Stimulated activated naive CD8-positive, alpha-beta T cell treated with anti-CD3 and anti-CD28 coated beads, Interleukin-15, Interleukin-2, amounts not matched to agents 100 U/mL and 50 U/mL, for 24 hours (primary cell): ENCODE results near the gene AMZ1.
"Not testable (repeated sequence)": the region's sequence is repeated elsewhere in the genome, so short reads cannot be mapped to it uniquely, and the experiment has no call there.

Source experiments
- ATAC-seq: fragments of 150-1000 bp; cut with Tn5 transposase; one replicate; pipeline ENCODE4 v1.10.0; 2021
- DNase-seq: peaks from one replicate; pipeline ENCODE4 v3.0.0; 2021

AMZ1 gene

DNA sequence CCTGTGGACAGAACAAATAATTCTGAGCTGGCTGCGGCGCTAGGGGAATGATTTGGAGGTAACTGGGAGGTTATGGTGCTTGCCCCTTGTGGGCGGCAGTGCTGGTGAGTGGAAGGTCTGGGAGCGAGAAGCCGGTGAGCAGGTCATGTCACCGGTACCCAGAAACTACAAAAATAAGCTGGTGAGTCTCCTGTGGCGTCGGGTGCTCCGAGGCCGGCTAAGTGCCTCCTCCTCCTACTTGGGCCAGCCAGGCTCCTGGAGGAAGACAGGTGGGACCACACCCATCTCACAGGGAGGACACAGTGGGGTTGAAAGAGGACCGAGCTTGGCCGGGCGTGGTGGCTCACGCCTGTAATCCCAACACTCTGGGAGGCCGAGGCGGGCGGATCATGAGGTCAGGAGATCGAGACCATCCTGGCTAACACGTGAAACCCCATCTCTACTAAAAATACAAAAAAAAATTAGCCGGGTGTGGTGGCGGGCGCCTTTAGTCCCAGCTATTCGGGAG, 4.0 kb downstream of the AMZ1 start:
- ATAC-seq, DNase-seq: not testable (repeated sequence)

DNA sequence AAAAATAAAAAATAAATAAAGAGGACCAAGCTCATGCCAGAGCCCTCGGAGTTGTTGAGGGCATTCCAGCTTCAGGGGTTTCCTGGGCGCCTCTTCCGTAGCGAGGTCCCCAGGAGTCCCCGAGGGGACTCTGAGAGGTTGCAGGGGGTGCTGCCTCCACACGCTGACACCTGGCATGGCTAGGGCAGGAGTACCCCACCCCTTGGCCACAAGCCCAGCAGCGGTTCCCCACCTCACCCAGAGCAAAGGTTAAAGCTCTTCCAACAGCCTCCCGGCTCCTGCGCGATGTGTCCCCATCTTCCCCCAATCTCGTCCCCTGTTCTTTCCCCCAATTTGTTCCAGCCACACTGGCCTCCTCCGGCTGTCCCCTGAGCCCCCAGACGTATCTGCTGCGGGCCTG, 4.5 kb downstream of the AMZ1 start:
- DNase-seq, result no peak
- no peak for ATAC-seq

DNA sequence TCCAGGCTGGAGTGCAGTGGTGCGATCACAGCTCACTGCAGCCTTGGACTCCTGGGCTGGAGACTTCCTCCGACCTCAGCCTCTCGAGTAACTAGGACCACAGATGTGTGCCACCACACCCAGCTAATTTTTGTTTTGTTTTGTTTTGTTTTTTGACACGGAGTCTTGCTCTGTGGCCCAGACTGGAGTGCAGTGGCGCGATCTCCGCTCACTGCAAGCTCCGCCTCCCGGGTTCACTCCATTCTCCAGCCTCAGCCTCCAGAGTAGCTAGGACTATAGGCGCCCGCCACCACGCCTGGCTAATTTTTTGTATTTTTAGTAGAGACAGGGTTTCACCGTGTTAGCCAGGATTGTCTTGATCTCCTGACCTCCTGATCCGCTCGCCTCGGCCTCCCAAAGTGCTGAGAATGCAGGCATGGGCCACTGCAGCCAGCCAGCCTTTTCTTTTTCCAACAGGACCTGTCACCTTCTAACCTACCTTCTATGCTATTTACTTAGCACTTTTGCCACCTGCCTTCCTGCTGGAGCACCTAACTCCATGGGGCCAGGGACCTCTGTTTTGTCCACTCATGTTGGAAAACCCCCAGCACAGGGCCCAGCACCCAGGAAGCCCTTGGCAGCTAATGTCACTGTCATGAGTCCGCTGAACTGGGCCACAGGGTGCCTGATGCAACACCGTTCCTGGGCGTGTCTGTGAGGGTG, 5.6 kb downstream of the AMZ1 start:
- ATAC-seq, DNase-seq: not testable (repeated sequence)

DNA sequence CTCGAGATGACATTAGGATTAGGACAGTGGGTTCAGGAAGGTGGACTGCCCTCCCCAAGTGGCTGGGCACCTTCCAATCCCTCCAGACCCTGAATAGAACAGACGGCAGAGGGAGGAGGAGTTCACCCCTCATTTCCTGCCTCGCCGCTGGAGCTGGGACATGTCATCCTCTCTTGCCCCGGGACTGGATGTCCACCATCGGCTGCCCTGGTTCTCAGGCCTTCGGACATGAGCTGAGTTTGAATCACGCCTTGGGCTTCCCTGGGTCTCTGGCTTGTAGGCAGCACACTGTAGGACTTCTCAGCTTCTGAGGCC, 6.1 kb downstream of the AMZ1 start:
- ATAC-seq, DNase-seq: not testable (repeated sequence)

DNA sequence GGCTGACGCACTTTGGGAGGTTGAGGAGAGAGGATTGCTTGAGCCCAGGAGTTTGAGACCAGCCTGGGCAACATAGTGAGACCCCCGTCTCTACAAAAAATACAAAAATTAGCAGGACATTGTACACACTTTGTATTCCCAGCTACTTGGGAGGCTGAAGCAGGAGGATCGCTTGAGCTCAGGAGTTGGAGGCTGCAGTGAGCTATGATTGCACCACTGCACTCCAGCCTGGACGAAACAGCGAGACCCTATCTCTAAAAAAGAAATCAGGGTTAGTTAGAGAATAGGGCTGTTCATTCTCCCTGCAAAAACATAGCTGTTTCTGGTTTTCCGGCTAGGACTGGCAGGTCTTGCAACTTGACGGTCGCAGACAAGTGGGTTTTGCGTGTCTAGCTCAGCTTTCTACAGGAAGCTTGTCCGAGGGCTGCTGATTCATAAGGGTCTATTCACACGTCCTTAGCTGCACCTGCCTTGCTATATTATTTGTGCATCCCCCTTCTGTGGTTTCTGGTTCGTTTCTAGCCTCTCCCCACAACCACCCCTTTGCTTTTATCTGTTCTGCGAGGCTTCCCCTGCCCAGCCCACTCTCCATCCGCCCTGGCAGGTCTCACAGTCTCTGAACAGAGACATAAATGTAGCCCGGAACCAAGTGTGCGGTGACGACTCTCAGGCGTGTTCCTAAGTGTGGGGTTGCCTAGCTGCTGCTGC, 10.7 kb downstream of the AMZ1 start:
- DNase-seq, result peak; percentile 71
- ATAC-seq, result peak; percentile 91

DNA sequence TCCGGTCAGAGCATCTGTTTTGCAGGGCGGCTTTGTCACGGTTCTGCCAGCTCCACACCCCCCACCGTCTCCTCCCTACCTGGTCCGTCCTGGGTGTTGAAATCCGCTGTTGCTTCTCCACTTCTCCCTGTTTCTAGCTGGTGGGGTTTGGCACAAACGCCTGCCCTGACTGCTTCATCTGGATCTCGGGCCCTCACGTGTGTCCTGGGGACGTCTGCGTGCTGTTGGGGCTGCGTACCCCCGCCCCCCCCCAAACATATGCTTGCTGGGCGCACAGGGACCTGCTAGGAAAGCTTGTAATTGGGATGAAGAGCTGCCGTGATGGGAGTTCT, 11.3 kb downstream of the AMZ1 start:
- ATAC-seq (no peak), DNase-seq (no peak)

DNA sequence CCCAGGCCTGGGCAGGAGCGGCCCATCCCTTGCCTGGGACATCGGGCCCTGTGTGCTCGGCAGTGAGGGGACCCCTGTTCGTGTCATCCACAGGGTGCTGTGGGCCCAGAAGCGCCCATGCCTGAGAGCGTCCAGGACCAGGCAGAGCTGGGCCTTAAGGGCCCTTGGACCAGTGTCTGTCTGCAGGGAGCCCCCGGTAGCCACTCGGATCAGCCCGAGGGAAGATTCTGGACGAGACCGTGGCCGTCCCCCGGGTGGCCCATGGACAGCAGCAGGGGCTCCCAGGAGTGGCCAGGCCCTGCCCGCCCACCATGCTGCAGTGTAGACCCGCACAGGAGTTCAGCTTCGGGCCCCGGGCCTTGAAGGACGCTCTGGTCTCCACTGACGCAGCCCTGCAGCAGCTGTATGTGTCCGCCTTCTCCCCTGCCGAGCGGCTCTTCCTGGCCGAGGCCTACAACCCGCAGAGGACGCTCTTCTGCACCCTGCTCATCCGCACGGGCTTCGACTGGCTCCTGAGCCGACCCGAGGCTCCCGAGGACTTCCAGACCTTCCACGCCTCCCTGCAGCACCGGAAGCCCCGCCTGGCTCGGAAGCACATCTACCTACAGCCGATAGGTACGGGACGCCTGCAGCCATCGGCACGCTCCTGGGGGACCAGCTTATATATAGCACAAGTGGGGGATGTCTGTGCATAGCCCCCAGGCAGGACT, 12.3 kb downstream of the AMZ1 start:
- ATAC-seq (no peak), DNase-seq (no peak)

DNA sequence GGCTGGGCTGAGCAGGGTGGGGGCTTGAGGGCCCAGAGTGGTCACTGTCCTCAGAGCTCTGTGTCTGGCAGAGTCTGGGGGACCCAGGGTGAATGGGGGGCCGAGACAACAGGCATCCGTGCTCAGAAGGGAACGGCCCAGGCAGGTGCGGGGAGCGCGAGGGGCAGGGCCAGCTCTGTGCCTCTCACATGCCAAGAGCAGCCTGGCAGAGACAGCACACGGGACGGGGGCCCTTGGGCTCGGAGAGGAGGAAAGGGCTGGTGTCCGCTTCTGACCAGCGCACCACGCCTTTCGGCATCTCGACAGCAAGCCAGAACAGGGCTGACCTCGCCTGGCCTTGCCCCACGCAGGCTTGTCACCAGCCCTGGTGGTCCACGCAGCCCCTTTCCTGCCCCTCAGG, 13.4 kb downstream of the AMZ1 start:
- ATAC-seq, result no peak
- DNase-seq, result no peak

DNA sequence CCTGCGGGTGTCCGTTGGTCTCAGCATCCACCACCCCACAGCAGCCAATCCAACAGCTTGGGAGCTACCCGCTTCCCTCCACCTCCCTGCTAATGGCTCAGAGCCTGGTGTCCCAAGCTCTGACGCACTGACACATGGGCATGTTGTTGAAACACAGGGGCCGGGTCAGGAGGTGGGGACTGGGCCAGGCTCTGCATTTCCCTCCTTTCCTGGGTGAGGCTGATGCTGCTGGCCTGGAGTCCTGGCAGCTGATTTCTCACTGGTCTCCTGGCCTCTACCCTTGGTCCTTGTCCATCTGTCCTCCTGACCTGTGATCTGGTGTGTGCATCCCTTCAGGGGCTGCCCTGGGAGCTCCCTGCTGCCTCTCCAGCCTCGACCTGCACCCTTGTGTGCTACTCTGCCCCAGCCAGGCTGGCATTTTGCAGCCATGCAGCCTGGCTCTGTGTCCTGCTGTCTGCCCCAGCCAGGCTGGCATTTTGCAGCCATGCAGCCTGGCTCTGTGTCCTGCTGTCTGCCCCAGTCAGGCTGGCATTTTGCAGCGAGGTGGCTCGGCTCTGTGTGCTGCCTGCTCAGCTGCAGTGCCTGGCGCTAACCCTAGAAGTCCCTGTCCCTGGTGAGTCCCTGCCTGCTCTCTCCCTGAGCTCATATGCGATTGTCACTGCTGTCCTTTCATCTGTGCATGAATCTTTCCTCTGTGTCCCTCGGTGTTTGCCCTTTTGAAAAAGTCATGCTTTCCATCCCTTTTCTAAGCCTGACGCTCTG, 14.0 kb downstream of the AMZ1 start:
- DNase-seq, result no peak

DNA sequence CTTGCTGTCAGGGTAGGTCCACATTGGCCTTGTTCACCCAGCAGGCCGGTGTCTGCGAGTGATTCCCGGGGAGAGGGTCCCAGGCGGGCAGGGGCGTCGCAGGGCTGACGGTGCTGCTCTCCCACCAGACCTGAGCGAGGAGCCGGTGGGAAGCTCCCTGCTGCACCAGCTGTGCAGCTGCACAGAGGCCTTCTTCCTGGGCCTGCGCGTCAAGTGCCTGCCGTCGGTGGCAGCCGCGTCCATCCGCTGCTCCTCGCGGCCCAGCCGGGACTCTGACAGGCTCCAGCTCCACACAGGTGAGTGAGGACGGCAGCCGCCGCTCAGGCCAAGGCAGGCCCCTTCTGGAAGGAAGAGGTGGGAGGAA, 14.6 kb downstream of the AMZ1 start:
- ATAC-seq (no peak), DNase-seq (no peak)

More for the DNA sequence above, 14.0 kb downstream of the AMZ1 start:
- ATAC-seq, result no peak

DNA sequence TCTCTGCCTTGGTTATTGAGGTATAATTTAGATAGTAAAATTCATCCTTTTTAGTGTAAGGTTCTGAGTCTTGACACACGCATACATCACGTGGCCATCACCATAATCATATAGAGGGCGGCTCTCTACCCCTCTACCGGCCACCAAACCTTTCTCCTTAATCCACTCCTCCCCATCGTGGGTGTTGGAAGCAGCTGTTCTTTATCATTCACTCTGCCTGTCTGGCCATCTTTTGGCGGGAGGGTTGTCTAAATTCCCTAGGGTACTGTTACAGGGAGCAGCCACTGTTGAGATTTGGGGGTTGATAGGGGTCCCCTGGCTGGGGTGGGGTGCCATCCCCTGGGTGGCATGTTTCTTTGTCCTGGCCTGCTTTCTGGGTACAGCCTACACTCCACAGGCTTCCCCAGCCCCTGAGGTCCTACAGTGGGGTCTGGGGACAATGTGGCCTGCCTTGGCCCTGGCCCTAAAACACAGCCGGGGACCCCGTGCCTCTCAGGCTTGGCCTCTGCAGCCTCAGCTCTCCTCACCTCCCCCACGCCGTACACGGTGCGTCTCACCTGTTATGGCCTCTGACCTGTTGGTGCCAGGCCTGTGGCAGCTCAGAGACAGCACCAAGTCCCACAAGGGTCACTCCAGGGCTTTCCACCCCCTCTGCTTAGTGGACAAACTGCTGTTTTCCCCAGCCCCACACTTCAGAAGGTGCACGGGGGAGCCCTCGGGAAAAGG, 17.5 kb downstream of the AMZ1 start:
- ATAC-seq, result no peak
- no peak for DNase-seq

DNA sequence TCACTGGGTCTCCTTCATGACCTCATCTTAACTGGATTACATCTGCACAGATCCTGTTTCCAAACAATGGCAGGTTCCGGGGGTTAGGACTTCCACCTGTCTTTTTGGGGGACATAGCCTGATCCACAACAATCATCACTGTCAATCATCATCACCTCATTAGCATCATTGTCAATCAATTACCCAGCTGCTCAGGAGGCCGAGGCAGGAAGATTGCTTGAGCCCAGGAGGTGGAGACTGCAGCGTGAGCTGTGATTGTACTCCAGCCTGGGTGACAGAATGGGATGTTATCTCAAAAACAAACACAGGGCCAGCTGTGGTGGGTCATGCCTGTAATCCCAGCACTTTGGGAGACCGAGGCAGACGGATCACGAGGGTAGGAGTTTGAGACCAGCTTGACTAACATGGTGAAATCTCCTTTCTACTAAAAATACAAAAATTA, 18.7 kb downstream of the AMZ1 start:
- ATAC-seq (no peak), DNase-seq (no peak)

DNA sequence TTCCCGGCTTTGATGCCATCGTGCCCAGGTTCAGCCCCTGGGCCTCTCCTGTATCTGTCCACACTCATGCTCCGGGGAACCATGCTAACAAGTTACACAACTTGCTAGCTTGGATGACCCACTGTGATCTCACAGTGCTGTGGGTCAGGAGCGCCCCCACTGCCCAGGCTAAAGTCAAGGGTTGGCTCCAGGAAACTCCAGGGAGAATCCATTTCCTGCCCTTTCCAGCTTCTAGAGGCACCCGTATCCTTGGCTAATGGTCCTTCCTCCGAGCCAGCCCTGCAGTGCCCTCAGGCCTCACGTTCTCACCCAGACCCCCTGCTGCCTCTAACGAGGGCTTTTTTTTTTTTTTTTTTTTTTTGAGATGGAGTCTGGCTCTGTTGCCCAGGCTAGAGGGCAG, 19.5 kb downstream of the AMZ1 start:
- ATAC-seq, result no peak
- no peak for DNase-seq

DNA sequence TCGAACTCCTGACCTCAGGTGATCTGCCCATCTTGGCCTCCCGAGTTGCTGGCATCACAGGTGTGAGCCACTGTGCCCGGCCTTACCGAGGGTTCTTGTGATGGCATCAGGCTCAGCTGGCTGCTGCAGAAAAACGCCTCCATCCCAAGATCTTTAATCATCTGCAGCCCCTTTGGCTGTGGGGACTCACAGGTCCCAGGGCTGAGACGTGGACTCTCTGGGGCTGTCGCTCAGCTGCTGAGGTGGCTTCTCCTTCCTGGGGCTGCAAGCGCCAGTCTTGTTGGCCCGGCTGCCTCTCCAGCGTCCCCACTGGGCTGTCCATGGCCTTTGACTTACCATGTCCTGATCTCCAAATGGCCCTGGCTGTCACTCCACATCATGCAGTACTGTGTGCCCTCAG, 20.0 kb downstream of the AMZ1 start:
- DNase-seq (no peak), ATAC-seq (no peak)

DNA sequence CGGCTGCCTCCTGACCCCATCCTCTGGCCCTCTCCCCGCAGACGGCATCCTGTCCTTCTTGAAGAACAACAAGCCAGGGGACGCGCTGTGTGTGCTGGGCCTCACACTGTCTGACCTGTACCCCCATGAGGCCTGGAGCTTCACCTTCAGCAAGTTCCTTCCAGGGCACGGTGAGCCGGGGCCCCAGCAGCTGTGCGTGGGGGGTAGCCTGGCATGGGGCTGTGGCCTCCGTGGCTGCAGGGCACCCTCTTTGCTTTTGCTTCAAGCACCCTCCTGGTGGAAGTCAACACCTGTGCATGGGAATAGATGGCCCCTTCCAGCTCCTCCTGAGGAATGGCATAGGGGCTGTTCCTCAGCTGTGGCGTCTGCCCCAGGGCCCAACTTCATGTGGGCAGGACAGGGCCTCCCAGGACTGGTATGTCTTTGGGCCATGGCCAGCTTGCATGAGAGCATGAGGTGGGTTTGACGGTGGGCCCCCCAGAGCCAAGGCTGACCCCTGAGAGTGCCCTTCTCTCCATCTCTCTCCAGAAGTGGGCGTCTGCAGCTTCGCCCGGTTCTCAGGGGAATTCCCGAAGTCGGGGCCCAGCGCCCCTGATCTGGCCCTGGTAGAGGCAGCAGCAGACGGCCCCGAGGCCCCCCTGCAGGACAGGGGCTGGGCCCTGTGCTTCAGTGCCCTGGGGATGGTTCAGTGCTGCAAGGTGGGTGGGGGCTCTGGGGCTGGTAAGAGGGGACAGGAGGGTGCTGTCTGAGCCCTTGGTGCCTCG, 20.7 kb downstream of the AMZ1 start:
- no peak for DNase-seq

DNA sequence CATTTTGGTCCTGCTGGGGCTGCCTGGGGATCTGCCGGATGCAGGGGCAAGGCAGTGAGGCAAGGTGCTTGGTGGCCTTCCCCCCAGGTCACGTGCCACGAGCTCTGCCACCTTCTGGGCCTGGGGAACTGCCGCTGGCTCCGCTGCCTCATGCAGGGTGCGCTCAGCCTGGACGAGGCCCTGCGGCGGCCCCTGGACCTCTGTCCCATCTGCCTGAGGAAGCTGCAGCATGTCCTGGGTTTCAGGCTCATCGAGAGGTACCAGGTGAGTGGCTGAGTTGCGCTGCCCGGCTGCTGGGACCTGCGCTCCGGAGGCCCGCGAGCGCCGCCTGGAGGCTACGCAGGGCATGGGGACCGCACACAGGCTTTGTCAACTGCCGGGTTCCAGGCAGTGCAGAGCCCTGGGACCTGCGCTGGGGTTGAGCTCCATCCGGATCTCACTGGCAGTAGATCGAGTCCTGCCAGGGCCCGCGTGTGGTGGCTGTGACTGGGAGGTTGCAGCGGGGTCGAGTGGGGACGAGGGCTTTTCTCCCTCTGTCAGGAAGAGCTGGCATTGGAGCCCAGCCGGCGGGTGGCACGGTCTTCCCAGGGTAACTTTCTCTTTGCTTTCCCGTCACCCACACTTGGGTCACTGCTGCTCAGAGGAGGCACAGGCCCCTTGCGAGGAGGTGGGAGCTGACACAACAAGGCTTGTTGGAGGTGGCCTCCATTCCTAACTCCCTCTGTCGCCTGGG, 21.7 kb downstream of the AMZ1 start:
- ATAC-seq (peak; percentile 92), DNase-seq (peak; percentile 83)

More for the DNA sequence above, 20.7 kb downstream of the AMZ1 start:
- no peak for ATAC-seq

DNA sequence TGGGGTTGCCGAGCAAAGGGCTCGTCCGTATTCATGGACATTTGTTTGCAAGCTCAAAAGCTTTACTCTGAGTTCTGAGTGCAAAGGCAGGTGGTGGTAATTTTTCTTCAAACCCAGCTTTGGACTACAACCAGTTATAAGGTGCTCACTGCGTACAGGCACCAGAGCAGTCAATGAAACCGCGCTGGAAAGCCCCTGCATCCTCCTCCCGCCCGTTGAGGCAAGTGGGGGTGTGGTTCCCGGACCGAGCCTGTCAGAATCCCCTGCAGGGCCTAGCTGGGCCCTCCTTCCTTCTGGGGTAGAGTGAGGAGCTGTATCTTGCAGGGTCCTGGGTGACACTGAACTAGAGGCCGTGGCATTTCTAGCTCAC, 22.3 kb downstream of the AMZ1 start:
- no peak for DNase-seq

DNA sequence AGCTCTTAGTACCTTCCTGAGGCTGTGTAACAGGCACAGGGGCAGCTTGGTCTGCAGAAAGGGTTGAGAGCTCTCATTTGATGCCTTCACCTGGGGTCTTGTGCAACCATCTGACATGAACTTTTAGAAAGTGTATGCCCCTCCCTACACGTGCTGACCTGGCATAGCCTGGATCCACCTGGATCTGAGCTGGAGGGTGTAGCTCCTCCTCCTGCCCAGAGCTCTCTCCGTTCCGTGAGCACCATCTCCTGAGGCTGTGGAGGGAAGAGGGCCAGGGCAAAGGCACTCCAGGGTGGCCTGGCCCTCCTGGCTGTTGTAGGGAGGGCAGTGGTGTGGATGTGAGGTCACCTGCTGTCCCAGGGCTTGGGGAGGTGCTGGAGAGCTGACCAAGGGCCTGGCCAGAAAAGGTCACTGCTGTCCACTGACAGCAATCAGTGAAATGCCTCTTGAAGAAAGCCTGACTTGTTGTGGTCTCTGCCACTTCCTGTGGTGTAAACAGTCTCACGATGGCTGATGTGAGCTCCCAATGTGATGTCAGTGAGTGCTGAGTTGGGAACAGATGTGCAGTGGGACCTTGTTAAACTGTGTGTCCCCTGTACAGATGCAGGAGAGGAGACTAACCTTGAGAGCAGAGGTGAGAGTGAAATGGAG, 23.0 kb downstream of the AMZ1 start:
- ATAC-seq (peak; percentile 24), DNase-seq (no peak)

More for the DNA sequence above, 22.3 kb downstream of the AMZ1 start:
- no peak for ATAC-seq

DNA sequence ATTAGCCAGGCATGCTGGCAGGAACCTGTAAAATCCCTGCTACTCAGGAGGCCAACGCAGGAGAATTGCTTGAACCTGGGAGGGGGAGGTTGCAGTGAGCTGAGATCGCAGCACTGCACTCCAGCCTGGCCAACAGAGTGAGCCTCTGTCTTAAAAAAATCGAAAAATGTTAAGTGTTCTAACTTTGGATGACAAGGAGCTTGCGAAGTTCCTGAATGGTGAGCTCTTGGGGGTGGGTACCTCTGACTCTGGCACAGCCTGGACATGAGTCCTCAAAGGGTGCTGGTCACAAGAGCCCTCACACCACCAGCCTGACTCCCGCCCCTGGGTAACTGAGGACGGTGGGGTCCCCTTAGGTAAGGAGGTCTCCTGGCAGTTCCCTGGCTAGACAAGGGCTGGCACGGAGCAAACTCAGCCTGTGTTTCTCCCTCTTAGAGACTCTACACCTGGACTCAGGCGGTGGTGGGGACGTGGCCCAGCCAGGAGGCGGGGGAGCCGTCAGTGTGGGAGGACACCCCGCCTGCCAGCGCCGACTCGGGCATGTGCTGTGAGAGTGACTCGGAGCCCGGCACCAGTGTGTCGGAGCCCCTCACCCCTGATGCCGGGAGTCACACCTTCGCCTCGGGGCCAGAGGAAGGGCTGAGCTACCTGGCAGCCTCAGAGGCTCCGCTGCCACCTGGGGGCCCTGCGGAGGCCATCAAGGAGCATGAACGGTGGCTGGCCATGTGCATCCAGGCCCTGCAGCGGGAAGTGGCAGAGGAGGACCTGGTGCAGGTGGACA, 24.1 kb downstream of the AMZ1 start:
- DNase-seq (no peak), ATAC-seq (no peak)
